ENCODE measurements around the gene HAUS5.

Gene HAUS5

GRCh38 chr19:35608251-35608650 lies 4.3 kb upstream of the HAUS5 start:
- no peak for DNase-seq (ENCODE audit: low read depth in 2 of 2)

GRCh38 chr19:35609851-35610353 lies 2.6 kb upstream of the HAUS5 start:
- DNase-seq (ENCODE audit: low read depth in 2 of 2), result no peak

- no peak for DNase-seq (ENCODE audit: low read depth in 2 of 2)
Observed at GRCh38 chr19:35612224-35612558, 344 bp upstream of the HAUS5 start.

DNA sequence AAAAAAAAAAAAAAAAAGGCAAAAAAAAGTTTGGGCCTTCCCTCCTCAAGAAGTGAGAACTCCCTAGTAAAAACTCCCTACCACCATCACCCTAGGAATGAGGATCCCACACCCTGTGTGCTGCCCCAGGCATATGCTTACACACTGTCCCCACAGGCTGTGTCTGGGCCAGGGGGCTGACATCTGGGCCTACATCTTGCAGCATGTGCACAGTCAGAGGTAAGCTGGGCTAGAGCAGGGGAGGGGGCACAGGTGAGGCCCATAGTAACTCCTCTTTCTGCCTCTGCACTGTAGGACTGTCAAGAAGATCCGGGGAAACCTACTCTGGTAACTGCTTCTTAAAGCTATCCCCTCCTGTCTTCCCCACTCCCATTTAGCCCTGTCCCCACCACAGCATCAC lies 1.0 kb downstream of the HAUS5 start:
- no peak for DNase-seq (ENCODE audit: low read depth in 2 of 2)

- no peak for DNase-seq (ENCODE audit: low read depth in 2 of 2)
Observed at GRCh38 chr19:35615036-35615435, 2.5 kb downstream of the HAUS5 start.

- no peak for DNase-seq (ENCODE audit: low read depth in 2 of 2)
Observed at GRCh38 chr19:35618857-35619256, 6.3 kb downstream of the HAUS5 start.

DNA sequence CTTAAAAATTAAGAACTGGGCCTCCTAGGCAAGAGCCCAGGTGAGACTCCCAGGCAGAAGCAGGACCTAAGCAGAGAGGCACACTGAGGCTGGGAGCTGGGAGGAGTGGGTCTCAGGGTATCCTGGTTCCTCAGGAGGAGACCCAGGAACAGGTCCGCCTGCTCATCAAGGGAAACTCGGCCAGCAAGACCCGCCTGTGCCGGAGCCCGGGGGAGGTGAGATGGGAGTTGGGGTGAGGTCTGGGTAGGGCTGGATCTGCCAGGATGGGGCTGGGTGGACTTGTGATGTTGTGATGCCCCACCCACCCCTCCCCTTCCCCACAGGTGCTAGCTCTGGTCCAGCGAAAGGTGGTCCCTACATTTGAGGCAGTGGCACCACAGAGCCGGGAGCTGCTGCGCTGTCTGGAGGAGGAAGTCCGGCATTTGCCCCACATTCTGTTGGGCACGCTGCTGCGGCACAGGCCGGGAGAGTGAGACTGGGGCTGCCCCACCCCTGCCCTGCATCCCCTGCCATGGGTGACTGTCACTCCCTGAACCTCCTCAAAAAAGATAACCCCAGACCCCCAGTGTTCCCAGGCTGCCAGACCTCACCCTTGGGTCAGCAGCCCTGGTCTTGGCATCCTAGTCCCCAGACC lies 6.9 kb downstream of the HAUS5 start:
- DNase-seq (ENCODE audit: low read depth in 2 of 2), result no peak

GRCh38 chr19:35620001-35620400 lies 7.5 kb downstream of the HAUS5 start:
- no peak for DNase-seq (ENCODE audit: low read depth in 2 of 2)

DNA sequence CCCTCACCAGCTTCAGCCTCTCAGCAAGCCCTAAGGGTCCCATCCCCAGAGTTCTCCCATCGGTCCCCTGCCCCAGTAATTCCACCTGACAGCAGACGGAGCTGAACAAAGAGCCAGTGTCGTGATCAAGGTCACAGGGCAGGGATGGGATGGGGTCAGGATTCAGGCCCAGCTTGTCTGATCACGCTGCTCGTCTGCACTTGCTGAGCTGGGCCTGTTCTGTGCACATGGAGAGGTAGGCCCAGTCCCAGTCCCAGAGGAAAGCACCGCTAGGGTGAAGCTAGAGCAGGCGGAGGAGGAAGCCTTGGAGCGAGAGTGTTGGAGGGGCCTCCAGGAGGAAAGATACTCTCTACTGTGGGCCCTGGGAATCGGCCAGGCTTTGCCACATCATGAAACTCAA lies 9.2 kb downstream of the HAUS5 start:
- no peak for DNase-seq (ENCODE audit: low read depth in 2 of 2)

DNA sequence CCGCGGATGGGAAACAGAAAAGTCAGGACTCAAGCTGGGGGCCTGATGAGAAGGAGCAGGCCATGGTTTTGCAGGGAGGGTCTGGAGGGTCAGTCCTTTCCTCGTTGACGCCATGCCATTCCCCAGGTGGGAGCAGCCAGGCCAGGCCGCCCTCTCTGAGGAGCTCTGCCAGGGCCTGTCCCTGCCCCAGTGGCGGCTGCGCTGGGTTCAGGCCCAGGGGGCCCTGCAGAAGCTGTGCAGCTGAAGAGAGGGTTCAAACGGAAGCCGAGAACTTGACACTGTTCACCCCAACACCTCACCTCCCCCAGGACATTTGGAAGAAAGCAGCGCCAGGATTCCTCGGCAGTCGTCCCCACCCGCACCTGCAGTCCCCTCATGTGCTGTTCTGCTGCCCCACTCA lies 10.2 kb downstream of the HAUS5 start:
- no peak for DNase-seq (ENCODE audit: low read depth in 2 of 2)

- no peak for DNase-seq (ENCODE audit: low read depth in 2 of 2)
Observed at GRCh38 chr19:35623327-35624010, 10.9 kb downstream of the HAUS5 start.

DNA sequence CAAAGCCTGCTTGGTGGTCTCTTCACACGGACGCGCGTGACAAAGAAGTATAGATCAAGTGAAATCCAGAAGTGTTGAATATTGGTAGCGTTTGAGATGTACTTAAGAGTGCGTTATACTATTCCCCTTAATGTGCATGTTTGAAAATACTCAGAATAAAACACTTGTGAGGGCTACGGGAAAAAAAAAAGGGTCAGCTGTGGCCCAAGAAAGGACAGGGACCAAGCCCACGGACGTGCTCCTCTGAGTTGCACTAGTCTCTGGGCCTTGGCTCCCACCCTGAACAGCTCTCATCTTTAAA lies 15.7 kb downstream of the HAUS5 start:
- DNase-seq (ENCODE audit: low read depth in 2 of 2), result no peak

DNA sequence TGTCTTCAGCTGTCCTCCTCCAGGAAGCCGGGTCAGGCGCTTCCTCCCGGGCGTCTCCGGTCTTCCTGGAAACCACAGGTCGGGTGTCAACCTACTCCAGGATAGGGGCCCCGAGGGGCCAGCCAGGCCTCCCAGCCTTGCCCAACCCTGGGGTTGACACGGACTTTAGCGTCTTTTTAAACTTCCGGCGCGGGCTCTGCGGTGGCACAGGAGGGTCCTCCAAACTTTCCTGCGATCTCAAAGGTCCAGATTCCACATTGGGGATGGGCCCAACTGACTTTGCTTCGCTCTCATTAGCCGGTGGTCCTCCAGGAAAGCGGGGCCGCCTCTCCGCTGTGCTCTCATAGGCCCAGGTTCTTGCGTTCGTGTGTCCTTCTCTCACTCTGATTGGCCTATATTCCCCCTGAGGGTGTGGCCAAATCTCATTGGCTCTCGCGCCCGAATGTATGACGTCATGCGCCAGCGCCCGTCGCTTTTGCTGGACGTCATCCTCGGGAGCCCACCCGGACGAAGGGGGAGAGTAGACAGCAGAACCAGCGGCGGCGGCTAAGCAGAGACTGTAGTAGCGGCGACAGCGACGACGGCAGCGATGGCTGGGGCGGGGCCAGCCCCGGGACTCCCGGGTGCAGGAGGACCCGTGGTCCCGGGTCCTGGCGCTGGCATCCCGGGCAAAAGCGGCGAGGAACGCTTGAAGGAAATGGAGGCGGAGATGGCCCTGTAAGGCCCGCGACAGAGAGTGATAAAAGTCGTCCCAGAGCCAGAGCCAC lies 16.2 kb downstream of the HAUS5 start, which contains the start of gene RBM42:
RBM42 (plus strand) TSS at position 472 of the 767 bp plus-strand sequence; CDS start at position 590, 118 bp downstream.
- DNase-seq (ENCODE audit: low read depth in 2 of 2), result peak; percentile 94 to 95

DNA sequence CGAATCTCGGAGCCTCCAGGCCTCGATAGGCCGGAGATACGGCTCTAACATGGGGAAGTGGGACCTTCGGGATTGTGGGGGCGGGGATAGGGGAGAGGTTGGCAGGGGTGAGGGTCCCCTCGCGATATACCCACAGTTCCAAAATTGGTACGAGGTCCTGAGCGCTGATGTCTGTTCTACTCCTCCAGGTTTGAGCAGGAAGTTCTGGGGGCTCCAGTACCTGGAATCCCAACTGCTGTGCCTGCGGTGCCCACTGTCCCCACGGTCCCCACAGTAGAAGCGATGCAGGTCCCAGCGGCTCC lies 16.7 kb downstream of the HAUS5 start:
- no peak for DNase-seq (ENCODE audit: low read depth in 2 of 2)

- DNase-seq (ENCODE audit: low read depth in 2 of 2), result no peak
Observed at GRCh38 chr19:35633727-35634440, 21.3 kb downstream of the HAUS5 start.

DNA sequence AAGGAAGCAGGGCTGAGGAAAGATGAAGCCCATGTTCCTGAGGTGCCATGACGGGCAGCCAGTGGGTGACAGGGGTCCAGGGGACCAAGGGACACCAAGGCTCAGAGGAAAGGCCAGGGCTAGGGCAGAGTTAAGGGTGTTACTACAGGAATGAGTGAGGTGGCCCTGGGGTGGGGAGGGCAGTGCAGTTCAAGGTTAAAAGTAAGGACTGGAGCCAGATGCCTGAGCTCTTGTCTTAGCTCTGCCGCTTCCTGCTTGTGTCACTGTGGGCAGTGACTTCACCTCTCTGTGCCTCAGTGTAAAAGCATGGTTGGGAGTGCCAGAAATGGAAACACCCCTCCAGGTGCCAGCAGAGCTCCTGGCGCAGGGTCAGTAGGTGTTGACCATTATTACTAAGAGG lies 24.1 kb downstream of the HAUS5 start:
- DNase-seq (ENCODE audit: low read depth in 2 of 2), result no peak

DNA sequence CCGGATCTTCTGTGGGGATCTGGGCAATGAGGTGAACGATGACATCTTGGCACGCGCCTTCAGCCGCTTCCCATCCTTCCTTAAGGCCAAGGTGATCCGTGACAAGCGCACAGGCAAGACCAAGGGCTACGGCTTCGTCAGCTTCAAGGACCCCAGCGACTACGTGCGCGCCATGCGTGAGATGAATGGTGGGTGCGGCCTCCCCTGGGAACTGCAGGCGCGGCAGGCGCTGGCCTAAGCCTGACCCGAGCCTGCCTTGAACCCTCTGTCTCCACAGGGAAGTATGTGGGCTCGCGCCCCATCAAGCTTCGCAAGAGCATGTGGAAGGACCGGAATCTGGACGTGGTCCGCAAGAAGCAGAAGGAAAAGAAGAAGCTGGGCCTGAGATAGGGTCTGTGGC lies 24.6 kb downstream of the HAUS5 start:
- no peak for DNase-seq (ENCODE audit: low read depth in 2 of 2)

- no peak for DNase-seq (ENCODE audit: low read depth in 2 of 2)
Observed at GRCh38 chr19:35639321-35639639, 26.7 kb downstream of the HAUS5 start.

- DNase-seq (ENCODE audit: low read depth in 2 of 2), result no peak
Observed at GRCh38 chr19:35639863-35640262, 27.3 kb downstream of the HAUS5 start.

DNA sequence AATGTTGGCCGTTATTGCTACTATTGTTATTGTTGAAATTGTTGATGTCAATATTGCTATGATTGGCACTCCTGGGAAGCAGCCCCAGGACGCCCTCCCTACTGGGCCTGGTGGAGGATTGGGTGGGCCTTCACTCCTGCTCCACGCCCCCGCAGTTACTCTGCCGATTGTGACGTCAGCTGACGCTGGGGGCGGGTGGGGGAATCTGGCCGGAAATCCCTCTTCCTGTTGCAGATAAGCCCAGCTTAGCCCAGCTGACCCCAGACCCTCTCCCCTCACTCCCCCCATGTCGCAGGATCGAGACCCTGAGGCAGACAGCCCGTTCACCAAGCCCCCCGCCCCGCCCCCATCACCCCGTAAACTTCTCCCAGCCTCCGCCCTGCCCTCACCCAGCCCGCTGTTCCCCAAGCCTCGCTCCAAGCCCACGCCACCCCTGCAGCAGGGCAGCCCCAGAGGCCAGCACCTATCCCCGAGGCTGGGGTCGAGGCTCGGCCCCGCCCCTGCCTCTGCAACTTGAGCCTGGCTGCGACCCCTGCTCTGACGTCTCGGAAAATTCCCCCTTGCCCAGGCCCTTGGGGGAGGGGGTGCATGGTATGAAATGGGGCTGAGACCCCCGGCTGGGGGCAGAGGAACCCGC lies 29.1 kb downstream of the HAUS5 start, which contains the start of gene ETV2:
ETV2 (plus strand) TSS at position 231 of the 637 bp plus-strand sequence. CDS start 716 bp downstream, outside the sequence.
- peak; percentile 29 to 37 for DNase-seq (ENCODE audit: low read depth in 2 of 2)

- DNase-seq (ENCODE audit: low read depth in 2 of 2), result no peak
Observed at GRCh38 chr19:35642312-35642711, 29.8 kb downstream of the HAUS5 start.

- no peak for DNase-seq (ENCODE audit: low read depth in 2 of 2)
Observed at GRCh38 chr19:35642798-35643254, 30.3 kb downstream of the HAUS5 start.

Measured in stimulated activated CD8-positive, alpha-beta memory T cell treated with anti-CD3 and anti-CD28 coated beads, Interleukin-15, amount 100 ng/mL, for 4 hours (primary cell).